Retinal pigment epithelial cell (primary cell): Measurements from ENCODE around the gene LRRC59.

ENCODE experiments used
- DNase-seq: peaks from one replicate; pipeline ENCODE4 v3.0.0-alpha.2; 2010; ENCODE audit warnings: low read depth
- H3K4me3 ChIP-seq: 2 replicates; pipeline ENCODE4 v1.5.1; 2011; ENCODE audit warnings: mild to moderate bottlenecking, low read length, control low read depth, moderate library complexity
- CTCF ChIP-seq: conservative IDR thresholded peaks from 2 replicates; pipeline ENCODE4 v1.5.1; 2011; ENCODE audit warnings: low read depth, low read length, control low read depth, inconsistent platforms

The LRRC59 gene

GRCh38 chr17:50372758-50373556 is 24.4 kb downstream of the LRRC59 start, which contains the start of the genes EME1 and MRPL27:
EME1 (plus strand) TSS chr17:50373229; CDS start chr17:50375209, 1,980 bp downstream.
MRPL27 (minus strand) TSS chr17:50373184; CDS start chr17:50373170, 14 bp downstream.
- peak within 1 kb of the TSS; percentile 99 for H3K4me3 ChIP-seq
- DNase-seq, result peak; percentile 39
- no peak for TF ChIP-seq CTCF

GRCh38 chr17:50372222-50372757 is 25.0 kb downstream of the LRRC59 start:
- TF ChIP-seq CTCF, result no peak
- no peak for DNase-seq
- peak overlapping the region; percentile 99 for H3K4me3 ChIP-seq

GRCh38 chr17:50371526-50371925 is 25.8 kb downstream of the LRRC59 start:
- peak overlapping the region; percentile 99 for H3K4me3 ChIP-seq
- no peak for TF ChIP-seq CTCF
- no peak for DNase-seq

GRCh38 chr17:50370052-50370451 is 27.3 kb downstream of the LRRC59 start:
- TF ChIP-seq CTCF, result no peak
- H3K4me3 ChIP-seq, result no peak overlapping the region
- no peak for DNase-seq

GRCh38 chr17:50367401-50367800 is 29.9 kb downstream of the LRRC59 start:
- H3K4me3 ChIP-seq, result no peak overlapping the region
- no peak for DNase-seq
- TF ChIP-seq CTCF, result no peak

- no peak overlapping the region for H3K4me3 ChIP-seq
- TF ChIP-seq CTCF, result no peak
- DNase-seq, result no peak
These were observed 31.5 kb downstream of the LRRC59 start for GRCh38 chr17:50365649-50366393.

GRCh38 chr17:50365165-50365564 is 32.2 kb downstream of the LRRC59 start:
- no peak for DNase-seq
- no peak overlapping the region for H3K4me3 ChIP-seq
- TF ChIP-seq CTCF, result no peak
